ENCODE measurements around the gene DMD. TPM values are rescaled to one million over a fixed set of nuclear protein-coding genes. Genes with fewer than 3 reads are reported as not detected.
"Not testable (repeated sequence)": the region's sequence is repeated elsewhere in the genome, so short reads cannot be mapped to it uniquely, and the experiment has no call there.

DMD gene
- polyA plus RNA-seq, 3 donors from 2014 or later, result not detected

- not testable (repeated sequence) for H3K27me3 Mint-ChIP-seq (ENCODE audit: low read depth in 3 of 3); H3K27ac Mint-ChIP-seq; H3K9me3 Mint-ChIP-seq; DNase-seq; H3K36me3 Mint-ChIP-seq; H3K4me3 Mint-ChIP-seq; H3K4me1 Mint-ChIP-seq
Measured at GRCh38 chrX:32705385-32705784, 506.0 kb downstream of the DMD start.

- Mint-ChIP-seq H3K27me3 (ENCODE audit: low read depth in 3 of 3) (no peaks in the 10 kb centered on the region), H3K4me1 (no peaks in the 10 kb centered on the region), H3K4me3 (no peak overlapping the region), H3K9me3 (peaks cover 0 to 5% (median under 1%) of the 10 kb centered on the region in 6 donors), H3K27ac (no peak overlapping the region), H3K36me3 (no peaks in the 10 kb centered on the region)
- DNase-seq, result no peak
Measured at GRCh38 chrX:32687379-32687778, 524.0 kb downstream of the DMD start.

GRCh38 chrX:32678487-32678886 is 532.9 kb downstream of the DMD start:
- no peak for DNase-seq
- Mint-ChIP-seq H3K9me3 (peaks cover 0 to 15% (median 1%) of the 10 kb centered on the region in 6 donors), H3K27me3 (ENCODE audit: low read depth in 3 of 3) (no peaks in the 10 kb centered on the region), H3K27ac (no peak overlapping the region), H3K4me1 (no peaks in the 10 kb centered on the region), H3K36me3 (no peaks in the 10 kb centered on the region), H3K4me3 (no peak overlapping the region)

- no peak overlapping the region for H3K27ac Mint-ChIP-seq
- H3K36me3 Mint-ChIP-seq, result no peaks in the 10 kb centered on the region
- H3K27me3 Mint-ChIP-seq (ENCODE audit: low read depth in 3 of 3), result peaks cover 0 to 3% (median 0%) of the 10 kb centered on the region in 3 donors
- H3K4me3 Mint-ChIP-seq, result no peak overlapping the region
- H3K9me3 Mint-ChIP-seq, result peaks cover 0 to 4% (median 2%) of the 10 kb centered on the region in 6 donors
- no peak for DNase-seq
- H3K4me1 Mint-ChIP-seq, result no peaks in the 10 kb centered on the region
Measured at GRCh38 chrX:32673193-32673592, 538.2 kb downstream of the DMD start.

GRCh38 chrX:32662516-32662915 is 548.8 kb downstream of the DMD start:
- DNase-seq, result no peak
- Mint-ChIP-seq H3K4me3 (no peak overlapping the region), H3K27me3 (ENCODE audit: low read depth in 3 of 3) (peaks cover 0 to 3% (median 0%) of the 10 kb centered on the region in 3 donors), H3K27ac (no peak overlapping the region), H3K9me3 (peaks cover 0 to 7% (median 1%) of the 10 kb centered on the region in 6 donors), H3K4me1 (no peaks in the 10 kb centered on the region), H3K36me3 (no peaks in the 10 kb centered on the region)

- Mint-ChIP-seq H3K27me3 (ENCODE audit: low read depth in 3 of 3) (peaks cover 0 to 2% (median 0%) of the 10 kb centered on the region in 3 donors), H3K27ac (no peak overlapping the region), H3K4me1 (no peaks in the 10 kb centered on the region), H3K9me3 (peaks cover 0 to 4% (median under 1%) of the 10 kb centered on the region in 6 donors), H3K4me3 (no peak overlapping the region), H3K36me3 (no peaks in the 10 kb centered on the region)
- no peak for DNase-seq
Measured at GRCh38 chrX:32644476-32645245, 566.7 kb downstream of the DMD start.

- Mint-ChIP-seq H3K4me3 (no peak overlapping the region), H3K27me3 (ENCODE audit: low read depth in 3 of 3) (peaks cover 0 to 2% (median 0%) of the 10 kb centered on the region in 3 donors), H3K27ac (no peak overlapping the region), H3K9me3 (peaks cover 0 to 4% (median 0%) of the 10 kb centered on the region in 6 donors), H3K4me1 (no peaks in the 10 kb centered on the region), H3K36me3 (no peaks in the 10 kb centered on the region)
- no peak for DNase-seq
Measured at GRCh38 chrX:32642283-32642682, 569.1 kb downstream of the DMD start.

GRCh38 chrX:32618154-32618553 is 593.2 kb downstream of the DMD start:
- no peak overlapping the region for H3K4me3 Mint-ChIP-seq
- H3K9me3 Mint-ChIP-seq, result peaks cover 0 to 12% (median 4%) of the 10 kb centered on the region in 6 donors
- no peaks in the 10 kb centered on the region for H3K36me3 Mint-ChIP-seq
- H3K27me3 Mint-ChIP-seq (ENCODE audit: low read depth in 3 of 3), result peaks cover 0 to 2% (median 0%) of the 10 kb centered on the region in 3 donors
- no peaks in the 10 kb centered on the region for H3K4me1 Mint-ChIP-seq
- no peak for DNase-seq
- H3K27ac Mint-ChIP-seq, result no peak overlapping the region

GRCh38 chrX:32614707-32615106 is 596.6 kb downstream of the DMD start:
- Mint-ChIP-seq H3K4me1 (no peaks in the 10 kb centered on the region), H3K4me3 (no peak overlapping the region), H3K27ac (no peak overlapping the region), H3K9me3 (peaks cover 0 to 7% (median 5%) of the 10 kb centered on the region in 6 donors), H3K27me3 (ENCODE audit: low read depth in 3 of 3) (peaks cover 0 to 2% (median 0%) of the 10 kb centered on the region in 3 donors), H3K36me3 (no peaks in the 10 kb centered on the region)
- DNase-seq, result no peak

- Mint-ChIP-seq H3K27me3 (ENCODE audit: low read depth in 3 of 3) (peaks cover 0 to 4% (median 0%) of the 10 kb centered on the region in 3 donors), H3K9me3 (peaks cover 1 to 19% (median 5%) of the 10 kb centered on the region in 6 donors), H3K4me1 (no peaks in the 10 kb centered on the region), H3K4me3 (no peak overlapping the region), H3K36me3 (no peaks in the 10 kb centered on the region), H3K27ac (no peak overlapping the region)
- DNase-seq, result no peak
Measured at GRCh38 chrX:32599156-32599555, 612.2 kb downstream of the DMD start.

GRCh38 chrX:32598707-32599106 is 612.6 kb downstream of the DMD start:
- Mint-ChIP-seq H3K4me1 (no peaks in the 10 kb centered on the region), H3K27ac (no peak overlapping the region), H3K4me3 (no peak overlapping the region), H3K36me3 (no peaks in the 10 kb centered on the region), H3K27me3 (ENCODE audit: low read depth in 3 of 3) (peaks cover 0 to 4% (median 0%) of the 10 kb centered on the region in 3 donors), H3K9me3 (peaks cover 0 to 19% (median 5%) of the 10 kb centered on the region in 6 donors)
- no peak for DNase-seq

GRCh38 chrX:32597777-32598176 is 613.6 kb downstream of the DMD start:
- H3K27ac Mint-ChIP-seq, result no peak overlapping the region
- peaks cover 0 to 4% (median 0%) of the 10 kb centered on the region in 3 donors for H3K27me3 Mint-ChIP-seq (ENCODE audit: low read depth in 3 of 3)
- no peaks in the 10 kb centered on the region for H3K4me1 Mint-ChIP-seq
- H3K4me3 Mint-ChIP-seq, result no peak overlapping the region
- H3K36me3 Mint-ChIP-seq, result no peaks in the 10 kb centered on the region
- peaks cover 0 to 10% (median 2%) of the 10 kb centered on the region in 6 donors for H3K9me3 Mint-ChIP-seq
- DNase-seq, result no peak

GRCh38 chrX:32592786-32593185 is 618.6 kb downstream of the DMD start:
- no peak overlapping the region for H3K27ac Mint-ChIP-seq

GRCh38 chrX:32591589-32591988 is 619.8 kb downstream of the DMD start:
- Mint-ChIP-seq H3K9me3 (peaks cover 0 to 7% (median under 1%) of the 10 kb centered on the region in 6 donors), H3K4me1 (no peaks in the 10 kb centered on the region), H3K27me3 (ENCODE audit: low read depth in 3 of 3) (peaks cover 0 to 3% (median 0%) of the 10 kb centered on the region in 3 donors), H3K27ac (no peak overlapping the region), H3K4me3 (no peak overlapping the region), H3K36me3 (no peaks in the 10 kb centered on the region)
- DNase-seq, result no peak

More at GRCh38 chrX:32592786-32593185, 618.6 kb downstream of the DMD start:
- DNase-seq, result no peak
- H3K4me1 Mint-ChIP-seq, result no peaks in the 10 kb centered on the region
- H3K4me3 Mint-ChIP-seq, result no peak overlapping the region
- no peaks in the 10 kb centered on the region for H3K36me3 Mint-ChIP-seq
- H3K27me3 Mint-ChIP-seq (ENCODE audit: low read depth in 3 of 3), result peaks cover 0 to 4% (median 3%) of the 10 kb centered on the region in 3 donors
- H3K9me3 Mint-ChIP-seq, result peaks cover 0 to 11% (median 2%) of the 10 kb centered on the region in 6 donors

Data from immature natural killer cell (primary cell).